Activated naive CD8-positive, alpha-beta T cell treated with anti-CD3 and anti-CD28 coated beads for 36 hours (primary cell): ENCODE measurements around the gene PRLH. TPM values are rescaled to one million over a fixed set of nuclear protein-coding genes. Genes with fewer than 3 reads are reported as not detected.

ENCODE experiments used
- DNase-seq: peaks from one replicate; pipeline ENCODE4 v3.0.0; 2021
- H3K27ac Mint-ChIP-seq: one replicate; pipeline ENCODE4 v1.8.0; 2022; ENCODE audit warnings: mild to moderate bottlenecking, moderate library complexity, mixed read lengths
- H3K27me3 Mint-ChIP-seq: one replicate; pipeline ENCODE4 v1.8.0; 2022; ENCODE audit warnings: mild to moderate bottlenecking, mixed read lengths
- H3K36me3 Mint-ChIP-seq: one replicate; pipeline ENCODE4 v1.8.0; 2021; ENCODE audit warnings: mild to moderate bottlenecking, mixed read lengths
- H3K4me1 Mint-ChIP-seq: one replicate; pipeline ENCODE4 v1.8.0; 2021; ENCODE audit warnings: mixed read lengths
- H3K4me3 Mint-ChIP-seq: one replicate; pipeline ENCODE4 v1.8.0; 2022; ENCODE audit warnings: mild to moderate bottlenecking, moderate library complexity, mixed read lengths
- H3K9me3 Mint-ChIP-seq: one replicate; pipeline ENCODE4 v1.8.0; 2022; ENCODE audit warnings: mixed read lengths
- total RNA-seq, 2 experiments: library from RNA; stranded (reverse); gene quantifications; one replicate each; pipeline ENCODE4 v1.2.3, GENCODE V29; 2021

The PRLH gene
- total RNA-seq, 2 experiments from 2014 or later, result not detected

- H3K4me3 Mint-ChIP-seq, result no peak overlapping the region
- DNase-seq, result no peak
- no peak overlapping the region for H3K27ac Mint-ChIP-seq
- H3K4me1 Mint-ChIP-seq, result no peaks in the 10 kb centered on the region
- no peaks in the 10 kb centered on the region for H3K36me3 Mint-ChIP-seq
- no peaks in the 10 kb centered on the region for H3K9me3 Mint-ChIP-seq
- no peaks in the 10 kb centered on the region for H3K27me3 Mint-ChIP-seq
Observed at GRCh38 chr2:237549216-237549615, 17.2 kb upstream of the PRLH start.

- no peak for DNase-seq
- Mint-ChIP-seq H3K36me3 (no peaks in the 10 kb centered on the region), H3K27me3 (no peaks in the 10 kb centered on the region), H3K4me1 (no peaks in the 10 kb centered on the region), H3K27ac (no peak overlapping the region), H3K9me3 (peaks cover 1% of the 10 kb centered on the region), H3K4me3 (no peak overlapping the region)
Observed at GRCh38 chr2:237549643-237550415, 16.5 kb upstream of the PRLH start.

- peaks cover 5% of the 10 kb centered on the region for H3K9me3 Mint-ChIP-seq
- no peak overlapping the region for H3K27ac Mint-ChIP-seq
- no peaks in the 10 kb centered on the region for H3K27me3 Mint-ChIP-seq
- no peaks in the 10 kb centered on the region for H3K4me1 Mint-ChIP-seq
- H3K4me3 Mint-ChIP-seq, result no peak overlapping the region
- no peaks in the 10 kb centered on the region for H3K36me3 Mint-ChIP-seq
- no peak for DNase-seq
Observed at GRCh38 chr2:237551071-237551574, 15.3 kb upstream of the PRLH start.

- no peak overlapping the region for H3K27ac Mint-ChIP-seq
- H3K4me1 Mint-ChIP-seq, result peaks cover 8% of the 10 kb centered on the region
- no peak for DNase-seq
- H3K36me3 Mint-ChIP-seq, result no peaks in the 10 kb centered on the region
- no peak overlapping the region for H3K4me3 Mint-ChIP-seq
- H3K9me3 Mint-ChIP-seq, result peaks cover 8% of the 10 kb centered on the region
- H3K27me3 Mint-ChIP-seq, result peaks cover 5% of the 10 kb centered on the region
Observed at GRCh38 chr2:237552908-237553307, 13.5 kb upstream of the PRLH start.

DNA sequence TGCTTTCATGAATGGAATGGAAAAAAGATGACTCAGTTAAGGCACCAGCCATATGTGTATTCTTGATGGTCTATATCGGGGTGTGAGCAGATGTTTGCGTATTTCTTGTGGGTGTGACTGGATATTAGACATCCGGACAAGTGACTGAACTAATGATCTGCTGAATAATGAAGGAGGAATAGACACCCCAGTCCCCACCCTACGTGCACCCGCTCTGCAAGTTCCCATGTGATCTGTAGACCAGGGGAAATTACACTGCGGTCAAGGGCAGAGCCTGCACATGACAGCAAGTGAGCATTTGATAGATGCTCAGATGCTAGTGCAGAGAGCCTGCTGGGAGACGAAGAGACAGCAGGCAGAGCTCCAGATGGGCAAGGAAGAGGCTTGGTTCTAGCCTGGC lies 12.4 kb upstream of the PRLH start:
- peaks cover 8% of the 10 kb centered on the region for H3K9me3 Mint-ChIP-seq
- H3K27ac Mint-ChIP-seq, result no peak overlapping the region
- DNase-seq, result no peak
- H3K27me3 Mint-ChIP-seq, result peaks cover 6% of the 10 kb centered on the region
- H3K36me3 Mint-ChIP-seq, result no peaks in the 10 kb centered on the region
- H3K4me3 Mint-ChIP-seq, result no peak overlapping the region
- peaks cover 10% of the 10 kb centered on the region for H3K4me1 Mint-ChIP-seq

- H3K4me3 Mint-ChIP-seq, result no peak overlapping the region
- peaks cover 10% of the 10 kb centered on the region for H3K4me1 Mint-ChIP-seq
- H3K9me3 Mint-ChIP-seq, result peaks cover 8% of the 10 kb centered on the region
- H3K27me3 Mint-ChIP-seq, result peaks cover 6% of the 10 kb centered on the region
- no peaks in the 10 kb centered on the region for H3K36me3 Mint-ChIP-seq
- no peak overlapping the region for H3K27ac Mint-ChIP-seq
- DNase-seq, result no peak
Observed at GRCh38 chr2:237555560-237555959, 10.8 kb upstream of the PRLH start.

GRCh38 chr2:237556773-237557632 lies 9.4 kb upstream of the PRLH start:
- no peak overlapping the region for H3K4me3 Mint-ChIP-seq
- peaks cover 10% of the 10 kb centered on the region for H3K4me1 Mint-ChIP-seq
- no peaks in the 10 kb centered on the region for H3K36me3 Mint-ChIP-seq
- peaks cover 6% of the 10 kb centered on the region for H3K27me3 Mint-ChIP-seq
- H3K27ac Mint-ChIP-seq, result no peak overlapping the region
- H3K9me3 Mint-ChIP-seq, result peaks cover 8% of the 10 kb centered on the region
- DNase-seq, result peak; percentile 21

DNA sequence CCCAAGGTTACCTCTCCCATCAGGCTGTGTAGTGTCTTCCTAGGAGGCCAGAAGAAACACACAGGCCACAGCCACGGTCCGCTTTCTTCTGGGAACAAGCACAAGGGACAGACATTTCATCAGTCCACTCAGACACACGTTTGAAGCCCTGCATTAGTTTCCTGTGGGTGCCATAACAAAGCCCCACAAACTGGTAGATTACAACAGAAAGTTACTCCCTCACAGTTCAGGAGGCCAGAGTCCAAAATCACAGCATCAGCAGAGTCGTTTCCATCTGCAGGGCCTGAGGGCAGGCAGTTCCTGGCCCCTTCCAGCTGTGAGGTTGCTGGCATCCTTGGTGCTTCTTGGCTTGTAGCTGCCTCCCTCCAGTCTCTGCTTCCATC lies 8.8 kb upstream of the PRLH start:
- Mint-ChIP-seq H3K36me3 (no peaks in the 10 kb centered on the region), H3K4me1 (peaks cover 10% of the 10 kb centered on the region), H3K4me3 (no peak overlapping the region), H3K9me3 (peaks cover 8% of the 10 kb centered on the region), H3K27me3 (peaks cover 6% of the 10 kb centered on the region), H3K27ac (no peak overlapping the region)
- no peak for DNase-seq

DNA sequence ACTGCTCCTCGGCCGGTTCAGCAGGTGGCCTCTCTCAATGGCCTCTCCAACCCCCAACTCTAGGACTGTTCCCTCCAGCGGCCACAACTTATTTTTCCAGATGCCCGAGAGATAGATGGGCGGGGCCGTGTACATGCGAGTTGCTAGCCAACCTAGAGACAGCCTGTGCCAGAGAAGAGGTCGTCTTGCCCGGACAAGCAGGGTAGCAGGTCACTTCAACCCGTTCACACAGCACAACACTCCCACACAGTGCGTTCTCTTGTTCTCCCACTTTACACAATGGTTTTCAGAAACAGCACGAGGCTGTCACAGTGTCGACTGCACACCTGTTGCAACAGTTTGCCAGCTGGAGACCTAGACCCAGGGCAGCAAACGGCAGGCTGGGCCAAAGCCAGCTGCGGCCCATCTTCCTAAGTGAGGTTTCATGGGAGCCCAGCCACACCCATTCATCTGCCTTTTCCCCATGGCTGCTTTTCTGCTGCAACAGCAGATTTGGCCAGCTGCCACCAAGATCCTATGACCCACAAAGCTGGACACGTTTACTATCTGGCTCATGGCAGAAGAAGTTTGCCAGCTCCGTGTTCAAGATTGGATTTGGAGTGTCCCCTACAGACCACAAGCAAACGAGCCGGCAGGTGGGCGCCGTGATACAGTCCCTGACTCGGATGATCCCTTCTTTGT lies 7.3 kb upstream of the PRLH start:
- no peaks in the 10 kb centered on the region for H3K36me3 Mint-ChIP-seq
- no peak for DNase-seq
- H3K9me3 Mint-ChIP-seq, result peaks cover 8% of the 10 kb centered on the region
- H3K27ac Mint-ChIP-seq, result no peak overlapping the region
- no peak overlapping the region for H3K4me3 Mint-ChIP-seq
- H3K27me3 Mint-ChIP-seq, result peaks cover 6% of the 10 kb centered on the region
- H3K4me1 Mint-ChIP-seq, result peaks cover 10% of the 10 kb centered on the region

DNA sequence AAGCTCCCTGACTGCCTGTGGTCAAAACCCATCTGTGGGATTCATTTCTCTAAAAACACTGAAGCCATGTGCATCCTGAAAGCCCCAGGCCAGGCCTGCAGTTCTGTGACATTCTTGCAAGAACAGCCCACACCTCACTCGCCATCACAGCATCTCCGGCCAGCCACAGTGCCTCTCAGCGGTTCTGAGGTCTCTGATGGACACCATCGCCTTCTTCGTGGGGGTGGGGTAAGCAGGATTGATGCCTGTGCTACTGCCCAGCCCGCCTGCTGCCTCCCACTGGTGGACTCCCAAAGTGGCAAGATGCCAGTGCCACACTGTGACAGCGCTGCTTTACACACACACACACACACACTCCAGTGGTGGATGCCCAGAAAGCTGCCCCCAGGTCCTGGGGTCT lies 5.2 kb upstream of the PRLH start:
- H3K4me3 Mint-ChIP-seq, result no peak overlapping the region
- H3K27me3 Mint-ChIP-seq, result peaks cover 6% of the 10 kb centered on the region
- no peaks in the 10 kb centered on the region for H3K36me3 Mint-ChIP-seq
- peaks cover 10% of the 10 kb centered on the region for H3K4me1 Mint-ChIP-seq
- H3K27ac Mint-ChIP-seq, result no peak overlapping the region
- peaks cover 3% of the 10 kb centered on the region for H3K9me3 Mint-ChIP-seq
- no peak for DNase-seq

DNA sequence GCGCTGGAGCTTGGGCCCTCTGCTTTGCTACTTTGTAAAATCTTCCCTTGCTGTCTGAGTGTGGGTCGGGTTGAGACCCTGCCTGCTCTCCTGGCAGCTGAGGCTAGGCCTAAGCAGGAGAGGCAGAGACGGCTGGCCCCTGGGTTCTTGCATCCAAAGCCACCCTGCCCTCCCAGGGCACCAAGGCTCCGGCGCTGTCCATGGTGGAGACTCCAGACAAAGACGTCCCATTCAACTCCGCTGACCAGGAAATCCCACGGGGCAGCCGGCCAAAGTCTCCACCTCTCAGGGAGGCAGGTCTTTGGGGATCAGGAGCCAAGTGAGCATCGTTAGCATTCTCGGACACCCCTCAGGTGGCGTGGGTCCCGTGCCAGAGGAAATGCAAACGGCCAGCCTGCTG lies 2.6 kb upstream of the PRLH start:
- Mint-ChIP-seq H3K4me1 (no peaks in the 10 kb centered on the region), H3K4me3 (no peak overlapping the region), H3K36me3 (no peaks in the 10 kb centered on the region), H3K27ac (no peak overlapping the region), H3K27me3 (no peaks in the 10 kb centered on the region), H3K9me3 (no peaks in the 10 kb centered on the region)
- DNase-seq, result no peak

DNA sequence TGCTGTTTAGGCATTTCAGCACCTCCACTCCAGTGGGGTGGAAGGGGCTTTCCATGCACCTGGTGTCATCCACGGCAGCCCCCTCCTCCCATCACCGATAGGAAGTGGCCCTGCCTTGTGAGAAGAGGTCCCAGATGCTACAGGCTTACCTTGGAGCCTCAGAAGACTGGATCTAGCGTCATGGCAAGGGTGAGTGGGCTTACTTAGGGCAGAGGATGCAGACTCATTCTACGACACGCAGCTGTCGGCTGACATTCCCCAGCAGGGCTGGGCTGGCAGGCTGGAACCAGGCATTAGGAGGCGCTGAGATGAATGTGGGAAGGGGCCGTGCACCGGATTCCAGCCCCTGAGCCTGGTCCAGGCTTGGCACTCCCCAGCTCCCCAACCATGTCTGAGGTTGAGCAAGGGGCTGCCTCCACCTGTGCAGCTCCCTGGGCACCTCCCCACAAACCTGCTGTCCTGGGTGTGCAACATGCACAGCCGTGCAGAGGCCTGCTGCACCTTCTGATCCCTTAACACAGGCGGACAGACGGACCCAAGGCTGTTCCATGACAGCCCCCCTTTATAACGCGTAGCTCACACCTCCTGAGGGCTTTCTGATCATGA lies 1.7 kb upstream of the PRLH start:
- H3K4me1 Mint-ChIP-seq, result no peaks in the 10 kb centered on the region
- no peak overlapping the region for H3K4me3 Mint-ChIP-seq
- H3K27ac Mint-ChIP-seq, result no peak overlapping the region
- H3K9me3 Mint-ChIP-seq, result no peaks in the 10 kb centered on the region
- H3K36me3 Mint-ChIP-seq, result no peaks in the 10 kb centered on the region
- DNase-seq, result no peak
- H3K27me3 Mint-ChIP-seq, result no peaks in the 10 kb centered on the region

GRCh38 chr2:237565974-237566373 lies 400 bp upstream of the PRLH start:
- no peaks in the 10 kb centered on the region for H3K9me3 Mint-ChIP-seq
- no peak overlapping the region for H3K27ac Mint-ChIP-seq
- H3K4me3 Mint-ChIP-seq, result no peak overlapping the region
- no peaks in the 10 kb centered on the region for H3K27me3 Mint-ChIP-seq
- H3K36me3 Mint-ChIP-seq, result no peaks in the 10 kb centered on the region
- no peaks in the 10 kb centered on the region for H3K4me1 Mint-ChIP-seq
- no peak for DNase-seq

- H3K4me1 Mint-ChIP-seq, result peaks cover 2% of the 10 kb centered on the region
- no peaks in the 10 kb centered on the region for H3K9me3 Mint-ChIP-seq
- H3K27me3 Mint-ChIP-seq, result no peaks in the 10 kb centered on the region
- no peak overlapping the region for H3K4me3 Mint-ChIP-seq
- DNase-seq, result no peak
- no peak overlapping the region for H3K27ac Mint-ChIP-seq
- no peaks in the 10 kb centered on the region for H3K36me3 Mint-ChIP-seq
Observed at GRCh38 chr2:237567276-237568029, 1.1 kb downstream of the PRLH start.
